BE2C (cell line): ENCODE data around the gene FAP.
A peak's percentile ranks its signal among the peaks of the same experiment; 100 is the strongest.

Experiments used
- DNase-seq: peaks from one replicate; pipeline ENCODE4 v3.0.0-alpha.2; 2020
- H3K27me3 ChIP-seq: fragments of 250-450 bp; sonication (Bioruptor Pico); 2 replicates; pipeline ENCODE4 v1.5.1; 2020; ENCODE audit warnings: mild to moderate bottlenecking
- H3K36me3 ChIP-seq: fragments of 250-450 bp; sonication (Bioruptor Pico); 2 replicates; pipeline ENCODE4 v1.5.1; 2020; ENCODE audit warnings: mild to moderate bottlenecking
- H3K4me1 ChIP-seq: fragments of 250-450 bp; sonication (Bioruptor Pico); 2 replicates; pipeline ENCODE4 v1.5.1; 2020
- H3K4me3 ChIP-seq: 2 replicates; pipeline ENCODE4 v1.5.1; 2011; ENCODE audit warnings: low read depth, low read length
- H3K9me3 ChIP-seq: fragments of 250-450 bp; sonication (Bioruptor Pico); 2 replicates; pipeline ENCODE4 v1.5.1; 2020
- TF ChIP-seq, protein P1 (sequence below): IDR thresholded peaks from 2 replicates; pipeline ENCODE4 v1.5.1; 2012; ENCODE audit warnings: mild to moderate bottlenecking, low read depth, low read length

FAP gene

DNA sequence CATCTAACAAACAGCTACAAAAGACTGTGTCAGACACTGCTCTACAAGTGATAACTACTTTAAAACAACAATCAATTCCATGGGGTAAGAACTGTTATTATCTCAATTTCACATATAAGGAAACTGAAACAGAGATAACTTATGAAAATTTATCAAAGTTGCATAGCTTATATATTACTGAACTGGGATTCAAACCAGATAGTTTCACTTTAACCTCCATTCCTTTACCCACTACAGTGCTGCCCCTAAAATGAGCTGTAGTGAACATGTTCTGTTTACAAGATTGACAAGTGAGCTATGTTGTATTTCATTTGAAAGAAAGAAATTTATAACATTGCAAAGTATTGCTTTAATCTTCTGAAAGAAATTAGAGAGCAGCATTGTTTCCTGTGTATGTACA, 77.1 kb downstream of the FAP start:
- Histone ChIP-seq H3K4me3 (no peak overlapping the region), H3K9me3 (no peaks in the 10 kb centered on the region), H3K27me3 (no peaks in the 10 kb centered on the region), H3K36me3 (no peaks in the 10 kb centered on the region), H3K4me1 (no peaks in the 10 kb centered on the region)
- TF ChIP-seq, protein P1, sequence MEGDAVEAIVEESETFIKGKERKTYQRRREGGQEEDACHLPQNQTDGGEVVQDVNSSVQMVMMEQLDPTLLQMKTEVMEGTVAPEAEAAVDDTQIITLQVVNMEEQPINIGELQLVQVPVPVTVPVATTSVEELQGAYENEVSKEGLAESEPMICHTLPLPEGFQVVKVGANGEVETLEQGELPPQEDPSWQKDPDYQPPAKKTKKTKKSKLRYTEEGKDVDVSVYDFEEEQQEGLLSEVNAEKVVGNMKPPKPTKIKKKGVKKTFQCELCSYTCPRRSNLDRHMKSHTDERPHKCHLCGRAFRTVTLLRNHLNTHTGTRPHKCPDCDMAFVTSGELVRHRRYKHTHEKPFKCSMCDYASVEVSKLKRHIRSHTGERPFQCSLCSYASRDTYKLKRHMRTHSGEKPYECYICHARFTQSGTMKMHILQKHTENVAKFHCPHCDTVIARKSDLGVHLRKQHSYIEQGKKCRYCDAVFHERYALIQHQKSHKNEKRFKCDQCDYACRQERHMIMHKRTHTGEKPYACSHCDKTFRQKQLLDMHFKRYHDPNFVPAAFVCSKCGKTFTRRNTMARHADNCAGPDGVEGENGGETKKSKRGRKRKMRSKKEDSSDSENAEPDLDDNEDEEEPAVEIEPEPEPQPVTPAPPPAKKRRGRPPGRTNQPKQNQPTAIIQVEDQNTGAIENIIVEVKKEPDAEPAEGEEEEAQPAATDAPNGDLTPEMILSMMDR: no peak
- no peak for DNase-seq

DNA sequence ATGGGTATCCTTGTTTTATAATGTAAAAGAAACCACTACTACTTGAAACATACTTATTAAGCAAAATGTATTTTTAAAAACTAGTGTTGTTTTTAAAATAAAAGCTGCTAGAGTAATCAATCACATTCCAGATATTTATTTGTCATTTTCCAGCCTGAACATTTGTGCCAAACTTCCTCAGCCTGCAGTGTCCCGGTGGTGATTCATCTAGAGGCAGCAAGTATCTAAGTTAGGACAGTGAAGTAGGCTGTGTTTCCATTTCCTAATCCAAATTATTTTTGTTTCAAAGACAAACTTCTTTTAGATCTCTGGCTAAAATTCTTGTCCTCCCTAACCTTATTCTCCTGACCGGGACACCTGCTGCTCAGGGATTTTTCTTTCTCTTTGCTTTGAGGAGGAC, 78.4 kb downstream of the FAP start:
- Histone ChIP-seq H3K4me3 (no peak overlapping the region), H3K27me3 (no peaks in the 10 kb centered on the region), H3K36me3 (no peaks in the 10 kb centered on the region), H3K9me3 (no peaks in the 10 kb centered on the region), H3K4me1 (no peaks in the 10 kb centered on the region)
- no peak for DNase-seq
- TF ChIP-seq, protein P1: no peak

DNA sequence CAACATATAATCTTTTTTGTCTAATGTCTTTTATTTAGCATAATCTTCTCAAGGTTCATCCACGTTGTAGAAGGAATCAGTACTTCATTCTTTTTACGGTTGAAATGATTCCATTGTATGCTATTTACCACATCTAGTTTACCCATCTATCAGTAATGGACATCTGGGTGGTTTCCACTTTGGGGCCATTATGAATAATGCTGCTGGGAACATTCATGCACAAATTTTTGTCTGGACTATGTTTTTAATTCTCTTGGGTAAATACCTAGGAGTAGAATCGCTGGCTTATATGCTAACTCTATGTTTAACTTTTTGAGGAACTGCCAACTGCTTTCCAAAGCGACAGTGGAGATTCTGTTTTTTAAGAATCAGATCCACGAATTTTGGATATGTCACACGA, 83.8 kb downstream of the FAP start:
- Histone ChIP-seq H3K27me3 (no peaks in the 10 kb centered on the region), H3K4me1 (no peaks in the 10 kb centered on the region), H3K4me3 (no peak overlapping the region), H3K36me3 (no peaks in the 10 kb centered on the region), H3K9me3 (no peaks in the 10 kb centered on the region)
- TF ChIP-seq, protein P1: no peak
- no peak for DNase-seq

DNA sequence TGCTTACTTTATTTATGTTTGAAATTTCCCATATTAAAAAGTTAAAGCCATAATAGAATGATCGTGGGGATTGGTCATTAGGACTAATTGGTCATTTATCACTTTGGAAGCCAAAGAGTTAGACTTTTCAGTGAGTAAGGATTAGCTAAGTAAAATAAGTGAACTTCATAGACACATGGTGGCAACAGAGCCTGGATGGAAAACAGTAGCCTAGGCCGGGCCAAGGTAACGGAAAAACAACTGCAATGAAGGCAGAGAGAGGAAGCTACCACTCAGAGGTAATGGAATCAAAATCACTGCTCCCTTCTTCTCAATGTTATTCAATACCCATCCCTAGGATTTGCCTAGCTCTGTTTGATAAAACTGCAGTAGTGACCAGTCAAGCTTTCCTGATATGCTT, 87.1 kb downstream of the FAP start:
- DNase-seq: no peak

DNA sequence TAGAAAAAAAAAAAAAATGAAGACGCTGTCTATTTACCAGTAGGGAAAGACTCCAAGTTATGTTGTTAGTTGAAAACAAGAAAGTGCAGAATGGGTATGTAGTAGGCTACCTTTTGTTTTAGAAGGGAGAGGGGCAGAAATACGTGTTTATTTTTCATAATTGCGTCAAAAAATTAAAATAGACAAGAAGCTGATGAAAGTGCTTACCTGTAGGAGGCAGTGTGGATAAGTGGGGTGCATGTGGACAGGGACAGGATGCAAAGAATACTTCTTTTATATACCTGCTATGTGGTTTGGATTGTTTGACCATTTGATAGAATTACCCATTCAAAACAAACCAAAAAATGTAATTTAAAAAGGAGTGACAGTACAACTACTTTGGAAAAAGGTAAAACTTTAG, 88.2 kb downstream of the FAP start:
- TF ChIP-seq, protein P1: no peak
- no peaks in the 10 kb centered on the region for H3K27me3 ChIP-seq

More for the DNA sequence above, 87.1 kb downstream of the FAP start:
- H3K36me3 ChIP-seq: no peaks in the 10 kb centered on the region
- H3K4me3 ChIP-seq: no peak overlapping the region
- TF ChIP-seq, protein P1: no peak
- no peaks in the 10 kb centered on the region for H3K4me1 ChIP-seq
- H3K9me3 ChIP-seq: no peaks in the 10 kb centered on the region
- no peaks in the 10 kb centered on the region for H3K27me3 ChIP-seq

DNA sequence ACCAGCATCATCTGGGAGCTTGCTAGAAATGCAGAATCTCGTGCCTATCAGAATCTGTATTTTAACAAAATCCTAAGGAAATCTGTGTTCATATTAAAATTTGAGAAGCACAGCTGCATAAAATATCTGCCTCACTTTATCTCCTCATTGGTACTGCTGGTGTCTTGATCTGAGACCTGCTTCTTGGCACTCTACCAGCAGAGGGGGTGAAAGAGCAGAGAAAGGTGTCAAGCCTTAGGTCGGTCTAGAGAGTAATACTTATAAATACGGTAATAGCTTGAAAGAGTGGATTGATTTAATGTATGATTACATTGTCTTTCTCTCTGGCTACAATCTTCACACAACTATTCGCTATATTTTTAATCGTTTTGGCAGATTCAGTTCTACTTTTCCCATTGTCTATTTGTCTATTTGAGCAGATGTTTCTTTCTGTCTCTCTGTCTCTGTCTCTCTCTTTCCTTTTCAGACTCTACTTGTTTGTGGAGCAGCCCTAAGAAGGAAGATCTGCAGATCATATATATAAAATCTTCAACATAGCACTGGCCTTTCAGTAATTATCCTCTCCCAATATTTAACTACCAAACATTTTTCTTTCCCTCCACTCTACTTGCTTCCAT, 89.5 kb downstream of the FAP start:
- peak; percentile 34 for DNase-seq
- Histone ChIP-seq H3K9me3 (no peaks in the 10 kb centered on the region), H3K4me1 (no peaks in the 10 kb centered on the region), H3K4me3 (no peak overlapping the region), H3K27me3 (no peaks in the 10 kb centered on the region), H3K36me3 (no peaks in the 10 kb centered on the region)
- TF ChIP-seq, protein P1: peak; percentile 65

More for the DNA sequence above, 88.2 kb downstream of the FAP start:
- H3K36me3 ChIP-seq: no peaks in the 10 kb centered on the region
- H3K4me3 ChIP-seq: no peak overlapping the region
- no peak for DNase-seq
- no peaks in the 10 kb centered on the region for H3K9me3 ChIP-seq
- no peaks in the 10 kb centered on the region for H3K4me1 ChIP-seq
